ENCODE data around the gene COX4I2. TPM values are rescaled to one million over a fixed set of nuclear protein-coding genes. Genes with fewer than 3 reads are reported as not detected.
"Not testable (repeated sequence)": the region's sequence is repeated elsewhere in the genome, so short reads cannot be mapped to it uniquely, and the experiment has no call there.

The COX4I2 gene
- polyA plus RNA-seq, 6 donors from 2014 or later: 0.64 to 2.8 (median 1.4) TPM; not detected in 2

DNA sequence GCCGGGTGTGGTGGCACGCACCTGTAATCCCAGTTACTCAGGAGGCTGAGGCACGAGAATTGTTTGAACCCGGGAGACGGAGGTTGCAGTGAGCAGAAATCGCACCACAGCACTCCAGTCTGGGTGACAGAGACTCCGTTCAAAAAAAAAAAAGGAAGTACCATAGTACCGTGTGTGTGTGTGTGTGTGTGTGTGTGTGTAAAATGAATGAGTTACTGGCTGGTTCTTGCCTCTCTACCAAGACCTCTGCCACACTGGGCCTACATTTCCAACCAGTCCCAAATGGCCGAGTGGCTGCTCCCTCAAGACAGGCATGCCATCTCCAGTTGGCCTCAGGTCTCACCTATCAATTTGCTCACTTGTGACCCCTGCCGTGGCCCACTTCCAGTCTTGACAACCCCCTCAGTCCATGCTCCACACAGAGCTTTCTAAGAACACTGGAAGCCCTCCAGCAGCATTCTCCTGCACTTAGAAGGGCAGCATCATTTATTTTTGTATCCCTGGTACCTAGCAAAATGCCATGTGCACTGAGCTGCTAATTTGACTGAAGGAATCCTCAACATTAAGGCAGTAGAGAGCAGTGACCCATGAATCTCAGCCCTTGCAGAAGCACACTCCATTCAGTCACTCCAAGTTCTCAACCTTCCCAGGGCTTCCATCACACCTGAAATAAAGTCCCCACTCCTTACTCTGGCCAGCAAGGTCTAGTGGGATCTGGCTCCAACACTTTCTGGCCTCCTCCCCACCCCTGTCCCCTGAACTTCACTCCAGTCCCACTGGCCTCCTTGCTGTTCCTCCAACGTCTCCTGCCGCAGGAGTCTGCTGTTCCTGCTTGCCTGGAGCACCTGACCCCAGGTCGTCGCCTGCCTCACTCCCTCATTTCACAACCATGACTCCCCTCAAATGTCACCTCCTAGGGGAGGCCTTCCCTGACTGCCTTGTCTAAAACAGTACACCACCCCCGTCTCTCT lies 29.9 kb downstream of the COX4I2 start:
- Mint-ChIP-seq H3K27ac (peak overlapping the region; percentile 85 to 93 (median 88)), H3K4me1 (peaks cover 28 to 32% (median 29%) of the 10 kb centered on the region in 3 donors), H3K4me3 (peak overlapping the region in 7 of 8 donors; percentile 16 to 85 (median 66)), H3K36me3 (no peaks in the 10 kb centered on the region), H3K9me3 (no peaks in the 10 kb centered on the region), H3K27me3 (no peaks in the 10 kb centered on the region)
- DNase-seq (peak; percentile 40), ATAC-seq (ENCODE audit: low read depth in 2 of 2) (peak; percentile 66 to 89)

GRCh38 chr20:31668944-31669343 lies 31.2 kb downstream of the COX4I2 start:
- not testable (repeated sequence) for H3K36me3 Mint-ChIP-seq; H3K9me3 Mint-ChIP-seq; H3K27me3 Mint-ChIP-seq; DNase-seq; ATAC-seq (ENCODE audit: low read depth in 2 of 2)
- peak overlapping the region in 1 of 6 donors; percentile 73 for H3K27ac Mint-ChIP-seq
- peak overlapping the region in 1 of 8 donors; percentile 64 for H3K4me3 Mint-ChIP-seq
- peaks cover 27 to 32% (median 30%) of the 10 kb centered on the region in 3 donors for H3K4me1 Mint-ChIP-seq

DNA sequence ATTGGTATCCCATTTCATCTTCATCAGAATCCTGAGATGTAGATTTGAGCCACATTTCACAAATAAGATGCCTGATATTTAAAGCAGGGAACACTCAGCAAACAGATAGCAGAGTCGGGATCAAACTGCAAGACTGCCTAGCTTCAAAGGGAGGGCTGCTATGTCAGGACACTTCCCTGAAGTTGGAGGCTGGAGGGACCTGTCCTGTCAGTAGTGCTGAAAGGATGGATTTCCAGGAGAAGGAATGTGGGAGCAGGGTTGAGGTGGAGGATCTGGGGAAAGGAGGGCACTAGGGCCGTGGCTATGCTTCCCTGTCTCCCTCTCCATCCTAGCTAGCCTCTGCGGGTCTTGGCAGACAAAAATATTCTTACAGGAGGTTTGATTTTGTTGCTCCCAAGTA lies 32.2 kb downstream of the COX4I2 start:
- ATAC-seq (ENCODE audit: low read depth in 2 of 2) (no peak), DNase-seq (no peak)
- H3K4me3 Mint-ChIP-seq: no peak overlapping the region
- H3K36me3 Mint-ChIP-seq: no peaks in the 10 kb centered on the region
- H3K27ac Mint-ChIP-seq: peak overlapping the region in 2 of 6 donors; percentile 33 to 73
- no peaks in the 10 kb centered on the region for H3K27me3 Mint-ChIP-seq
- H3K4me1 Mint-ChIP-seq: peaks cover 36 to 42% (median 36%) of the 10 kb centered on the region in 3 donors
- no peaks in the 10 kb centered on the region for H3K9me3 Mint-ChIP-seq

GRCh38 chr20:31670371-31671228 lies 32.9 kb downstream of the COX4I2 start:
- no peak for DNase-seq
- H3K27me3 Mint-ChIP-seq: no peaks in the 10 kb centered on the region
- H3K4me1 Mint-ChIP-seq: peaks cover 40 to 49% (median 43%) of the 10 kb centered on the region in 3 donors
- H3K4me3 Mint-ChIP-seq: no peak overlapping the region
- H3K27ac Mint-ChIP-seq: peak overlapping the region in 1 of 6 donors; percentile 72
- ATAC-seq (ENCODE audit: low read depth in 2 of 2): no peak
- no peaks in the 10 kb centered on the region for H3K9me3 Mint-ChIP-seq
- H3K36me3 Mint-ChIP-seq: no peaks in the 10 kb centered on the region

- Mint-ChIP-seq H3K9me3 (no peaks in the 10 kb centered on the region), H3K4me1 (peaks cover 44 to 52% (median 50%) of the 10 kb centered on the region in 3 donors)
- no peak for DNase-seq
These were observed 33.6 kb downstream of the COX4I2 start for GRCh38 chr20:31671324-31671723.

GRCh38 chr20:31673435-31673834 lies 35.7 kb downstream of the COX4I2 start:
- Mint-ChIP-seq H3K4me3 (peak overlapping the region in 1 of 8 donors; percentile 93), H3K27me3 (no peaks in the 10 kb centered on the region), H3K4me1 (peaks cover 43 to 46% (median 43%) of the 10 kb centered on the region in 3 donors), H3K27ac (peak overlapping the region in 4 of 6 donors; percentile 96 to 99 (median 98)), H3K36me3 (no peaks in the 10 kb centered on the region), H3K9me3 (no peaks in the 10 kb centered on the region)
- ATAC-seq (ENCODE audit: low read depth in 2 of 2): no peak
- DNase-seq: no peak

More at GRCh38 chr20:31671324-31671723, 33.6 kb downstream of the COX4I2 start:
- H3K36me3 Mint-ChIP-seq: no peaks in the 10 kb centered on the region
- ATAC-seq (ENCODE audit: low read depth in 2 of 2): no peak
- H3K4me3 Mint-ChIP-seq: peak overlapping the region in 2 of 8 donors; percentile 41 to 43
- no peak overlapping the region for H3K27ac Mint-ChIP-seq
- no peaks in the 10 kb centered on the region for H3K27me3 Mint-ChIP-seq

GRCh38 chr20:31673943-31674463 lies 36.3 kb downstream of the COX4I2 start:
- Mint-ChIP-seq H3K36me3 (no peaks in the 10 kb centered on the region), H3K4me1 (peaks cover 47 to 51% (median 47%) of the 10 kb centered on the region in 3 donors)
- DNase-seq: no peak

GRCh38 chr20:31674895-31675827 lies 37.4 kb downstream of the COX4I2 start:
- peak overlapping the region; percentile 93 to 99 (median 98) for H3K4me3 Mint-ChIP-seq
- peaks cover 45 to 50% (median 50%) of the 10 kb centered on the region in 3 donors for H3K4me1 Mint-ChIP-seq
- no peaks in the 10 kb centered on the region for H3K27me3 Mint-ChIP-seq
- no peaks in the 10 kb centered on the region for H3K9me3 Mint-ChIP-seq
- peak overlapping the region; percentile 96 to 99 (median 99) for H3K27ac Mint-ChIP-seq
- DNase-seq: peak; percentile 66
- peak; percentile 89 to 96 for ATAC-seq (ENCODE audit: low read depth in 2 of 2)
- no peaks in the 10 kb centered on the region for H3K36me3 Mint-ChIP-seq

More at GRCh38 chr20:31673943-31674463, 36.3 kb downstream of the COX4I2 start:
- H3K9me3 Mint-ChIP-seq: no peaks in the 10 kb centered on the region
- H3K27ac Mint-ChIP-seq: peak overlapping the region; percentile 96 to 99 (median 99)
- peak overlapping the region in 7 of 8 donors; percentile 93 to 99 (median 97) for H3K4me3 Mint-ChIP-seq
- H3K27me3 Mint-ChIP-seq: no peaks in the 10 kb centered on the region
- ATAC-seq (ENCODE audit: low read depth in 2 of 2): no peak

GRCh38 chr20:31675828-31676608 lies 38.3 kb downstream of the COX4I2 start:
- Mint-ChIP-seq H3K36me3 (peaks cover 7 to 8% of the 10 kb centered on the region in 2 donors), H3K27me3 (no peaks in the 10 kb centered on the region), H3K9me3 (no peaks in the 10 kb centered on the region), H3K27ac (peak overlapping the region; percentile 96 to 99 (median 99)), H3K4me3 (peak overlapping the region; percentile 93 to 99 (median 98)), H3K4me1 (peaks cover 51 to 57% (median 57%) of the 10 kb centered on the region in 3 donors)
- DNase-seq (peak; percentile 23), ATAC-seq (ENCODE audit: low read depth in 2 of 2) (peak; percentile 29 to 38)

DNA sequence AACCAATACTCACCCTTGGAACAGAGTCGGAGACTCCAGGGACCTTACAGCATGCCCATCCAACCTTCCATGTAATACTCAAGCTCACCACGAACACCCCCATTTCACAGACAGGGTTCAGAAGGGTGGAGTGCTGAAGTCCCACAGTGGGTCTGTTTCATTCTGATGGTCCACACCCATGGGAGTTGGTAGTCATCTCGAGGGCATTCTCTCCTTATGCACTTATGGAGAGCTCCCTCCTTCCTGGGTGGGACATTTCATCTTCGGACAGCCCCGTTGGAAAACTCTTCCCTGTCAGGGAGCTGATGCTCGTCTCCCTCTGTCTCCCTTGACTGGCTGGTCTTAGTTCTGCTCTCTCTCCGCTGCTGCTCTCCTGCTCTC lies 38.9 kb downstream of the COX4I2 start:
- H3K27me3 Mint-ChIP-seq: no peaks in the 10 kb centered on the region

DNA sequence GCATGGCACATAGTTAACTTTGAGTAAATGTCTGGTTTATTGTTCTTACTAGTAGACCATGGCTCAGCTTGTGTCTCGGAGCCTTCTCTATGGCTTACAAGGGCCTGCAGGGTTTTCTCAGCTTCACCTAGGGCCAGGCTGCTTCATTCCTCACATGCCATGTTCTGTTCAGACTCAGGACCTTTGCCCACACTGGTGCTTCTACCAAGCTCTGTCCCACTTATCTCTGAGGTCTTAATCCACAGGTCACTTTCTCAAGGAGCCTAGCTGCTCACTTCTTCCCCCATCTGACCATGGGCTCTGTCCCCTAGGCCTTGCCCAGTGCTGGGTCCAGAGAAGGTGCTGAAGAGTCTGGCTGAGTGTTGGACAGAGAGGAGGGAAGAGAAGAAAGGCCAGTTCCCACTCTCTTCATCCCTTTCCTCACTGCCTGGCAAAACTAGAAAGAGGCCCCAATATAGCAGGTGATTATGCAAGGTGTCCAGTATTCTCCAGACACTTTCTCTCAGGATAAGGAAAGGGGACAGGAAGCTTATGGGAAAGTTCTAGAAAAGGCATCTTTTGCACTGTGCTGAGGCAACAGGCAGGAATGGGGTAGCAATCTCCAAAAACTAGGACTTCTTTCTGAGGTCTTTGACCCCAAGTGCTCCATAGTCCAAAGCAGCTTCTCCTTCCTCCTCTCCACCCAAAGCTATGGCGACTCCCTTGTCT lies 40.0 kb downstream of the COX4I2 start:
- Mint-ChIP-seq H3K9me3 (no peaks in the 10 kb centered on the region), H3K27me3 (no peaks in the 10 kb centered on the region), H3K27ac (peak overlapping the region in 3 of 6 donors; percentile 36 to 80 (median 42)), H3K4me1 (peaks cover 54 to 67% (median 66%) of the 10 kb centered on the region in 3 donors), H3K36me3 (peaks cover 9% of the 10 kb centered on the region in 2 donors), H3K4me3 (peak overlapping the region in 6 of 8 donors; percentile 0 to 93 (median 61))
- DNase-seq: no peak
- no peak for ATAC-seq (ENCODE audit: low read depth in 2 of 2)

More for the DNA sequence above, 38.9 kb downstream of the COX4I2 start:
- peak overlapping the region; percentile 81 to 99 (median 97) for H3K4me3 Mint-ChIP-seq
- peaks cover 50 to 63% (median 62%) of the 10 kb centered on the region in 3 donors for H3K4me1 Mint-ChIP-seq
- DNase-seq (no peak), ATAC-seq (ENCODE audit: low read depth in 2 of 2) (no peak)
- no peaks in the 10 kb centered on the region for H3K9me3 Mint-ChIP-seq
- H3K27ac Mint-ChIP-seq: peak overlapping the region; percentile 13 to 99 (median 98)
- H3K36me3 Mint-ChIP-seq: peaks cover 9% of the 10 kb centered on the region in 2 donors
